ENCODE data around the gene GET4. TPM values are rescaled to one million over a fixed set of nuclear protein-coding genes. Genes with fewer than 3 reads are reported as not detected.
"Not testable (repeated sequence)": the region's sequence is repeated elsewhere in the genome, so short reads cannot be mapped to it uniquely, and the experiment has no call there.

Gene GET4
- total RNA-seq, 1 donor from 2014 or later: 21.6 TPM

DNA sequence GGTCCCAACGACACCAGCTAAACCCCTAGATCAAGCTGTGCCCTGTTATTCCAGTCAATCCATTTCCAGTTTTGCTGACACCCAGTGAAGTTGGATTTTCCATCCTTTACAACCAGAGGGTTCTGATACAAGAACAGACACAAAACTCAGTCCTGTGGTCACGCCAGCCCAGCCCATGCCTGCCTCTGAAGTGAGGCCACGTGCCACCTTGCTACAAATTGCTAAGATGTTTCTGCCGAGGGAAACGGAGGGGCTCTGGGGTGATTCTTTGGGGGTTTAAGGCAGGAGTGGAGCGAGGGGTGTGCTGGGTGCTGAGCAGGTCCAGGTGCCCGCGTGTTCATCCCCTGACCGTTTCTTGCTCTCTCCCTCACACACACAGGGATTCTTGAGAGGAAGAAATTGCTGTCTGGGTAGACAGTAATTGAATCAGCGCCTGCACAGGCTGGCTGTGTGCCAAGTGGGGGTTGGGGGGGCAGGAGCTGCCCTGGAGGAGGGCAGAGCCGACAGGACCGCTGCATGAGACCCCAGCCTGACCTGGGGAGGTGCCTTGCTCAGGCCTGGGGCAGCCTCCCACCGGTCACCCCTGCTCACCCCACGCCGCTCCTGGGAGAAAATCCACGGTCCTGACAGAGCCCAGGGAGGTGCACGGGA, 40.1 kb downstream of the GET4 start:
- no peak for ATAC-seq

DNA sequence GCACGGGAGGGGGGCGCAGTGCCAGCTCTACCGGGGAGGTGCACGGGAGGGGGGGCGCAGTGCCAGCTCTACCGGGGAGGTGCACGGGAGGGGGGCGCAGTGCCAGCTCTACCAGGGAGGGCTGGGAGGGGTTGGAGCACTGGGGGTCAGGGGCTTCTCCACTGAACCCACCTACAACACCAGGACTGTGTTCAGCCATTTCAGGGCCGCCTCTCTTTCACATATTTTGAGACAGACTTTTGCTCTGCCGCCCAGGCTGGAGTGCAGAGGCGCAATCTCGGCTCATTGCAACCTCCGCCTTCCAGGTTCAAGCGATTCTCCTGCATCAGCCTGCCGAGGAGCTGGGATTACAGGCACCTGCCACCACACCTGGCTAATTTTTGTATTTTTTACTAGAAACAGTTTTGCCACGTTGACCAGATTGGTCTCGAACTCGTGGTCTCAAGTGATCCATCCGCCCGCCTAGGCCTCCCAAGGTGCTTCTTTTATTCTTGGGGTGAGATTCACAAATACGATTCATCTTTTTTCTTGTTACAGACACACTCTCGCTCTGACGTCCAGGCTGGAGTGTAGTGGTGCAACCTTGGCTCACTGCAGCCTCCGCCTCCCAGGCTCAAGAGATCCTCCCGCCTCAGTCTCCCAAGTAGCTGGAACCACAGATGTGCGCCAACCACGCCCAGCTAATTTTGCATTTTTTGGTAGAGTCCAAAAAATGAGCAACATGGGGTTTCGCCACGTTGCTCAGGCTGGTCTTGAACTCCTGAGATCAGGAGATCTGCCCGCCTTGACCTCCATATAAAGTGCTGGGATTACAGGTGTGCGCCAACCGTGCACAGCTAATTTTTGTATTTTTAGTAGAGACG, 41.1 kb downstream of the GET4 start:
- ATAC-seq: no peak

DNA sequence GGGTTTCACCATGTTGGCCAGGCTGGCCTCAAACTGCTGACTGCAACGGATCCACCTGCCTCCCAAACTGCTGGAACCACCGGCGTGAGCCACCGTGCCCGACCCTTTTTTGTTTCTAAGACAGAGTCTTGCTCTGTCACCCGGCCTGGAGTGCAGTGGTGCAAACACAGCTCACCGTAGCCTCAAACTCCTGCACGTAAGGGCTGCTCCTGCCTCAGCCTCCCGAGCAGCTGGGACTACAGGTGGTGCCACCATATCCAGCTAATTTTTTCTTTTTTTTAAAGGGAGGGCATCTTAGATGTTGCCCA, 41.7 kb downstream of the GET4 start:
- ATAC-seq: no peak

DNA sequence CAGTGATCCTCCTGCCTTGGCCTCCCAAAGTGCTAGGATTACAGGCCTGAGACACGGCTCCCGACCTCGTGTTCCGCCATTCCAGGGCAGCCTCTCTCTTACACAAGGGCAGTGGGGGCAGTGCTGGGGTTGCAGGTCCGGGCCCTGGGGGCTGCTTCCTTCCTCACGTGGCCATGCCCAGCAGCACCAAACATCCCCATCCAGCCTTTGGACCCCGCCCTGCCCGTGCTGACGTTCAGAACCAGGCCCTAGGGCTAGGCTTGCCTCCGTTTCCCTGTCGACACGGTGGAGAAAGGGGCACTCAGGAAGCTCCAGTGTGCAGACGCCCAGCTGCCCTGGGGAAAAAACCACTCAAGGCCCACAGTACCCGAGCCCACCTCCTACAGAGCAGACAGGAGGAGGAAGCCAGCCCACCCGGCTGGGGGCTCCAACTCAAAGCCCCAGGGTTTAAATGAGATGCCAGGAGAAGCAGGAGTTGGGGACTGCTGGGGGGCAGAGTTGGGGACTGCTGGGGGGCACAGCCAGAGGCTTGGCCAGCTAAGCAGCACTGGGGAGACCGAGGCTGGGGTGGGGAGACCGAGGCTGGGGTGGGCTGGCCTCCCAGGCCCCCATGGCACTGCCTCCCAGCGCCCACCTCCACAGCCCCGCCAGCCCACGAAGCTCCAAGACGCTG, 42.2 kb downstream of the GET4 start:
- ATAC-seq: no peak

DNA sequence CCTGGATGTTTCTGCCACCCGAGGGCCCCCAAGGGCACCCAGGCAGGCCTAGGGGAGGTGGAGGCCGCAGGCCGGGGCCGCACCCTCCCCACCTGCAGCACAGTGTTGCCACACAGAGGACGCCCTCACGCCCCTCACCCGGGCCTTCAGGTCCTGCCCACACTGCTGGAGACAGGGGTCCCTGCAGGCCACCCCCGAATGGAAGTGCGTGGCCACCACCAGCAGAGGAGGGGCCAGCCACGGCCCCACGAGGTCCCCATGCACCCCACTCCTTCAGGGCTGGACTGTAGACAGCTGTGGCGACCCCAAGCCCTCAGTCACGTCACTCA, 42.7 kb downstream of the GET4 start:
- ATAC-seq: no peak

DNA sequence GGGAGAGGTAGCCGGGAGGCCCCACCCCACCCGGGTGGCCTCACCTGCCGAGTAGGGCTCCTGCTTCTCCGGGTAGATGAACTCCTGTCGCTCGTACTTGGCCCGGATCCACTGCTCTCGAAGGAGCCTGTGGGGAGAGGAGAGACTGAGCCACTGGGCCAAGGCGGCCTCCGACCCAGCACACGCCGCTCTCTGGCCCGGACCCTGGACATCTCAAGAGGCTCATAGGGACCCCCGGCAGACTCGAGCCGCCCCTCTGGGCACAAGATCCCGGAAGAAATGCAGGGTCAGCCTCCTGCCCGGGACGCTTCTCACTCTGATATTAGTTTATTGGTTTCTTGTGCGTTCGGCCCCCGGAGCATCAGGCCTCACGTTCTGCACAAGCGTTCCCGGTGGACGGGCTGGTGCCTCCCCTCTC, 43.6 kb downstream of the GET4 start:
- no peak for ATAC-seq

DNA sequence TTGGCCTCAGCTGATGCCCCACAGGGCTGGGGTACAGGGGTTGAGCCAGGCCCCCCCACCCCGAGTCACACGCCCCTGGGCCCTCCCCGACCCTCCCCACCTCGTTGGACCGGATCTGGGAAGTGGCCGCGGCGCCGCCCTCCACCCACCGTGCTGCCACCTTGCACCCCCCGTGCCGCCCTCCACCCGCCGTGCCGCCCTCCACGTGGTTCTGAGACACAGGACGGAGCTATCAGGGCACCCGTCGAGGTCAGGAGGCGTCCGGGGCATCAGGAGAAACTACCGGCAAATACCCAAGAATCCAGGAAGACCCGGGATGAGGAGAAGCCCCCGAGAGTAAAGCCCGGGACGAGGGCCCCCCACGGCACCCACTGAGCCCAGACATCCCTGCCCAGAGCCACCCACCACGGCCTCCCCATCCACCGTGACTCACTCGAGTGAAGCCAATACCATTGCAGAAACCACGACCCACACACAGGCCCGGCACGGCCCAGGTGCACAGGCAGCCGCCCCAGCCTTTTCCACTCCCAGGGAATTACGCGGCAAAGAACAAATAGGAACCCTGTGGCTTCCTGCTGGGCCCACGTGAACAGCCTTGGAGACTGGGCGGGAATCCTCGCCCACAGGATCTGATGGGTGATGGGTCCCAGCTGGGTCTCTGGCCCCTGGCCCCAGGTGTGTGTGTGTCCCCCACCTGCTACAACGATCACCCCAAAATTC, 44.2 kb downstream of the GET4 start:
- ATAC-seq: no peak

DNA sequence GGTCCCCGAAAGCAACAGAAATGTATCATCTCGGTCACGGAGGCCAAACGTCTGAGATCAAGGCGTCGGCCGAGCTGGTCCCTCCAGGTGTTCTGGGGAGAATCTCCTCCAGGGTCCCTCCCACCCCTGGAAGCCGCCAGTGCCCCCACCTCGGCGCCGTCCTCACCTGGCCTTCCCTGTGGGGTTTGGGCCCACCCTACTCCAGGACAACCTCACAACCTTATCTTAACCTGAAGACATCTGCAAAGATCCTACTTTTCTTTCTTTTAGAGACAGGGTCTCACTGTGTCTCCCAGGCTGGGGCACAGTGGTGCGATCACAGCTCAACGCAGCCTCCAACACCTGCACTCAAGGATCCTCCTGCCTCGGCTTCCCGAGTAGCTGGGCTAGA, 44.7 kb downstream of the GET4 start:
- no peak for ATAC-seq

DNA sequence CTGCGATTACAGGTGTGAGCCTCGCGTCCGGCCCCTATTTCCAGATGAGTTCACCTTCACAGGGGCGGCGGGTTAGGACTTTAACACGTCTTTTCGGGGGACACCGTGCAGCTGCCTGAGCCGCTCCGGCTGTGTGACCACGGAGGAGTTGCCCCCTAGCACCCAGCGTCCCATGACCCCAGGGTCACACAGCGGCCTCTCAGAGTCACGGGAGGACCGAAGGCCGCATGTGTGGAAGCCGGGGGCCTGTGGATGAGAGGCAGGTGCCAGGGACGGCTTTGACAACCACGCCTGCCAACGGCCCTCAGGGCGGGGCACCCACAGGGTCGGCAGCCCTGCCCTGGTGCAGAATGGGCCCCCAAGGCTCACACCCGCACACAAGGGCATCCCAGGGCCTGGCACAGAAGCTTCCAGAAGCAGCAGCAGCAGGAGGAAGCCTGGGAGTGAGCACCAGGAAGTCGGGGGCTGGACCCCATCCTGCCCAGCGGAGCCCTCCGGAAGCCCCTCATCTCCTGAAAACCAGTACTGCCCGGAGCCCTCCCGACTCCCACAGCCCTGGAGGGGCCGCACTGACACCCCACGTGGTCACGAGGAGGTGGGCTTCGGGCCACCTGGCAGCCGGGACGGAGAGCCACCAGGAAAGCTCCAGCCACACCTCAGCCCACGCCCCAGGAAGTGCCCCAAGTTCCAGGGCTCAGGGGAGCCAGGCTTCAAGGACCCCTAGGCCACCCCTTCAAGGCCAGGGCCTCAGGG, 45.4 kb downstream of the GET4 start:
- no peak for ATAC-seq

DNA sequence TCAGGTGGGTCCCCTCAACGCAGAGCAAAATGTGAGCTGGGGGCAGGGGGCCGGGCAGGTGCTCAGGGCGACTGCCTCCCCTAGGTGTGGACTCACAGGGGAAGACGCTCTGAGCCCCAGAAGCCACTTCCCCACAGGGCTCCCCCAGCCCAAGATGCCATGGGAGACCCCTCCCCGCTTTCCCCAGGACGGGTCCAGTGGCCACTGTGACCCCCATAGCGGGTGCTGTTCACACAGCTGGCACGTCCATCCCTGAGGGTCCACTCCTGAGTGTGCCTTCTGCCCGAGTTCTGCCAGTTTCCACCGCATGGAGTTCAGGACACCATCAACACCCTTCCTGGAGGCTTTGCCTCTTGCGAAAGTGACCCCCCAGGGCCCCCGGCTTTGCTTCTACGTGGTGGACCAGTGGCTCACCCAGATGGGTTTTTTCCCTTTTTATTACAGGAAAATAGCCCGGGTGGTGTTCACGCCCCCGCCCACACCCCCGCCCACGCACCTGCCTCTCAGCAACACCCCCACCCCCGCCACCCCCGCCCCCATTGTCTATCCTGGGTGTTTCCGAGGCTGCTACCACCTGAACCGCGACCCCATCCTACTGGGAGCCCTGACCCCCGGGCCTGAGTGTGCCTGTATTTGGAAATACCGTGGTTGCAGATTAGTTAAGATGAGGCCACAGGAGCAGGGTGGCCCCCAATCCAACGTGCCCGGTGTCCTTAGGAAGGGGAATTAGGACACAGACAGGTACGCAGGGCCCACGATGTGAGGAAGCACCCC, 46.2 kb downstream of the GET4 start:
- ATAC-seq: no peak

DNA sequence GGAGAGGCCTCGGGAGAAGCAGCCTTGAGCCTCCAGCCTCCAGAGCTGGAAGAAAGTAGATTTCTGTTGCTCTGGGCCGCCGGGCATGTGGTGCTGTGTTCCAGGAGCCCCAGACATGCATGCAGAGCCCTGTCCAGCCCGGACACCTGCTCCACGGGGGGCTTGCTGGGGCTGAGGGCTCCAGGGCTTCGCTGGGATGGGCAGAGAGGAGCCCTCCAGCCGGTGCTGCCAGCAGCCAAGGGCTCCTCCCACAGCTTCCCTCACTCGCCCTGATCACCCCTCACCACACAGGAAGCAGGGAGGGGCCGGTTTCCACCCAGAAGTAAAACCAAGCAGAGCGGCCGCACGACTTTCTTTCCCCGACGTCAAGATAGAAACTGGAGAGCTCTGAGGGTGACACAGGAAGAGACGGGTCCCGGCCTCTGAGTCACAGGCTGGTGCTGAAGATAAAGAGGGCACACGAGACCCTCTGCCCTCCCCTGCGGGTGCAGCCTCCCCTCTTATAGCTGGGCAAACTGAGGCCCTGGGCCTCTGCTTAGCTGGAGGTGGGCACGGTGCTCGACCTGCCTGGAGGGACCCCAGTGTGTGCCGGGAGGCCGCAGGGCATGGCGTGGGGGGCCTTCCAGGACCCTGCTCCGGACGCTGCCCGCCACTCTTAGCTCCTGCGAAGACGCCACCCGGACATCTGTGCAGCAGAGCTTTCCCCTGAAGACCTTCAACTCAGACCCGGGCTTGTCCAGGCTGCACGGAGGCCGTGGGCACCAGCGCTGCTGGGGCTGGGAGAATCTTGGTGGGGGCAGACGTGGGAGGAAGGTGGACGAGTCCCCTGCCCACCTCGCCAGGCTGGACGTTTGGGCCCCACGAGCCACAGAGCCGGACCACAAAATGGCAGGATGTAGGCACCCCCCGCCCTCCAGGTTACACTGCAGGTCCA, 47.0 kb downstream of the GET4 start:
- peak; percentile 51 for ATAC-seq

DNA sequence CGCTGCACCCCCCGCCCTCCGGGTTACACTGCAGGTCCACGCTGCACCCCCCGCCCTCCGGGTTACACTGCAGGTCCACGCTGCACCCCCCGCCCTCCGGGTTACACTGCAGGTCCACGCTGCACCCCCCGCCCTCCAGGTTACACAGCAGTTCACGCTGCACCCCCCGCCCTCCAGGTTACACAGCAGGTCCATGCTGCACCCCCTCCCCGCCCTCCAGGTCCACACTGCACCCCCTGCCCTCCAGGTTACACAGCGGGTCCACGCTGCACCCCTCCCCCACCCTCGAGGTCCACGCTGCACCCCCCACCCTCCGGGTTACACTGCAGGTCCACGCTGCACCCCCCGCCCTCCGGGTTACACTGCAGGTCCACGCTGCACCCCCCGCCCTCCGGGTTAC, 47.7 kb downstream of the GET4 start:
- not testable (repeated sequence) for ATAC-seq

DNA sequence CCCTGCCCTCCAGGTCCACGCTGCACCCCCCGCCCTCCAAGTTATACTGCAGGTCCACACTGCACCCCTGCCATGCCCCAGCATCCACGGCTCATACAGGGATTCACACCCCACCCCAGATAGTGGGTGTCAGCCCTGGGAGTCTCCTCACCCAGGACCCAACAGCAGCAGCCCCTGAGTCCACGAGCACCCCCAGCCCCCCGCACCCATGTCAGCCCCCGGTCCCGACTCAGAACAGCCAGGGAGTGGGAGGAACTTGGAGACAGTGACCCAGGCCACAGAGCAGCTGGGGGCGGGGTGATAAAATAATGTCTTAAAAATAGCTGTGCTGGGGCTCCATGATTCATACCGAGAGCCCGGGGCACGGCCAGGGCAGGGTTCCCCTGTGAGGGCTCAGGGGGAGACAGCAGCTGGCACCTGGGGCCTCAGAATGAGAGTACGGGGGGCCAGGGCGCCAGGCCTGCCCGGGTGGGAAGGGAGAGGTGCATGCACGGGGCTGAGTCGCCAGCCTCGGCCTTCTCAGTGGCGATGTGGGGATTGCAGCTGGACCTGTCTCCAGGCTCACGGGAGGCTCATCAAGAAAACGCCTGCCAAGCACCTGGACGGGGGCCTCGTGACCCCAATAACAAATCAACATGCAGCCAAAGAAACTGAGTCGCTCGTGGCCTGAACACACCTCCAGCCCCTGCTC, 48.3 kb downstream of the GET4 start:
- ATAC-seq: no peak

DNA sequence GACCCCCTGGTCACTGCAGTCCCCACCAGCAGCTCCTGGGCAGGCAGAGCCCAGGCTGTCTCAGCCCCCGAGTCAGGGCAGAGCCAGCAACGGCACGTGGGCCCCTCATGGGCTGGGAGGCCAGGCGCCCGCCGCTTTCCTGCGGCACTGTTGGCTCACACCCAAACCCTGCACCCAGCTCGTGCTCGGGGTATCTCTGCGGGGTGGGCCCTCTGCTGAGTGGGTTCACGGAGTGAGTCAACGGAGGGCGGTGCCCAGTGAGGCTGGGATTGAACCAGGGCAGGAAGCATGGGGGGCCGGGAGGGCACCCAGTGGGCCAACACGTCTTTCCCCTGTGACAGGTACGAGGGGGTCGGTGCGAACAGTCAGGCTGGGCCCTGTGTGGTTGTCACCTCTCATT, 49.2 kb downstream of the GET4 start:
- no peak for ATAC-seq

DNA sequence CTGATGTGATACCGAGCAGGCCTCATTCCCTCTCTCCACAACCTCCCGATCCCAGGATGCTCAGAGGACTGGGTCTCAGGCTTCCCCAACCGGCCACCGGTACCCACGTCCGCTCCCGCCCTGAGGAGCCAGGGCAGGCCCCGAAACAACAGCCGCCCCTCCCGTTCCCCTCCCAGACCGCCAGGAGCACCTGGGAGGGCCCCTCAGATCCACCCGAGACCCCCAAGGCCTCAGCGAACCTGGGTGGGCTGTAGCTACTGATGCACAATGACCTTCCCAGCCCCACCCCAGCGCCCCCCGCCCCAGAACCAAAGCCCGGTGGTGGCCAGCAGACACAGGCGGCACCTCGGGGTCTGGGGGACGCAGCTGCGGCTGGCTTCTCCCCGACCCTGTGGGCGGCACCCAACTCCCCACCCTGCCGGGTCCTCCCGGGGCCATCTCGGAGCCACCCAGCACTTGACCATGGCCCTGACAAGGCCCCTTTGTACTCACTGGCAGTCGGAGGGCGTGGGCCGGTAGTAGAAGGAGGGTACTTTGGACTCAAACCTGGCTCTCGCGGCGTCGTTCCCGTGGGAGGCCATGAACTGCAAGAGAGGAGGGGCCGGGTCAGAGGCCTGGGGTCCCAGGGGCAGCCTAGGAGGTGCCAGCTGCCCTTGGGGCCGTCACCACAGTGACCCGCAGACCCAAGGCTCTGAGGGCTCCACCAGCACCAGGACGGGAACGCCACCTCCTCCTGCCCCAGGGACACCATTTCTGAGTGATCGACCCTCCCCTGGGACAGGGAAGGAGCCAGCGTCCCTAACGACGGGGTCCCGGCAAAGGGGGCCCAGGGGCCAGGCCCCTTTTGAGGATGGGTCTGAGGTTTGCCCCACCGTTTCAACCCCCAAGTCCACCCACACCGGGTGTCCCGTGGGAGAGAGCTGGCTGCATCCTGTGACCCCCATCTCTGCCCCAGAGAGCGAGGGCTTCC, 50.0 kb downstream of the GET4 start:
- ATAC-seq: no peak

DNA sequence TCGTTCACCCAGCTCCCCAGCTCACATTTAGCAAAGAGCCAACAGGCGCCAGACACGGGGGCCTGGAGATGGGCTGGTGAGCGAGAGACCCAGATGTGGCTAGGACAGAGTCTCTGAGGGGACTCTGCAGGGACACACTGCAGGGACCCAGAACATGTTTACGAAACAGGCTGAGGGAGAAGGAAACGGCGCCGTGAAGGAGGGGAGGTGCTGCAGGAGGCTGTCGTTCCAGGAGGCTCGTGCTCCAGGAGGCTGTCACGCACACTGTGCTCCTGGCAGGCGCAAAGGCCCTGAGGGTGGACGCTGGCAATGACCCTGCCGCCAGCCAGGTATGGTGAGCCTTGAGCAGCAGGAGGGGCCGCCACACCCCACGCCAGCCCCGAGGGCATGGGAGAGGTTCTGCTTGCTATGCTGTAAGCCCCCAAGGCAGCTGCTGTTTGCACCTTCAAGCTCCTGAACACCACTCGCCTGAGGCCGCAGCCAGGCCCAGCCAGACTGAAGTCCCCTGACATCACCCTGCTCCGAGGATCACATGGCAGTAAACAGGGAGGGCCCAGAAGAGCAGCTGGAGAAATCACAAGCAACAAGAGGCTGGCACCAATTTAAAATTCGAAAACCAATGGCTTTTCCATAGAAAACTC, 50.8 kb downstream of the GET4 start:
- ATAC-seq: no peak

DNA sequence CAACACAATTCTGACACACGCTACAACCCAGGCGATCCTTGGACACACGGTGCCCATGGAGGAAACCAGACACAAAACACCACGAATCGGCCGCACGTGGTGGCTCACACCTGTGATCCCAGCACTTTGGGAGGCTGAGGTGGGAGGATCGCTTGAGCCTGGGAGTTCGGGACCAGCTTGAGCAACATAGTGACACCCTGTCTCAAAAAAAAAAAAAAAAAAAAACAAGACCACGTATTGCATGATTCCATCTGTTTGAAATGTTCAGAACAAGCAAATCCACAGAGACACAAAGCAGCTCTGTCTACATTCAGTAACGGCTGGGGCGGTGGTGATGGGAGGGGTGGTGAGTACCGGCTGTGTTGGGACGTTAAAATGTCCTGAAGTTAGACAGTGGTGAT, 53.0 kb downstream of the GET4 start:
- no peak for ATAC-seq
